ENCODE measurements around the gene EXO5.
"Not testable (repeated sequence)": the region's sequence is repeated elsewhere in the genome, so short reads cannot be mapped to it uniquely, and the experiment has no call there.

EXO5 gene

GRCh38 chr1:40554807-40555206 is 46.2 kb downstream of the EXO5 start:
- DNase-seq (ENCODE audit: low spot score): not testable (repeated sequence)

- DNase-seq (ENCODE audit: low spot score): no peak
These were observed 47.6 kb downstream of the EXO5 start for GRCh38 chr1:40556121-40556520.

GRCh38 chr1:40558241-40558640 is 49.7 kb downstream of the EXO5 start:
- not testable (repeated sequence) for DNase-seq (ENCODE audit: low spot score)

- DNase-seq (ENCODE audit: low spot score): no peak
These were observed 53.6 kb downstream of the EXO5 start for GRCh38 chr1:40562185-40562584.

GRCh38 chr1:40563266-40563665 is 54.7 kb downstream of the EXO5 start:
- DNase-seq (ENCODE audit: low spot score): no peak

GRCh38 chr1:40564506-40564905 is 55.9 kb downstream of the EXO5 start:
- DNase-seq (ENCODE audit: low spot score): no peak

GRCh38 chr1:40564913-40565312 is 56.3 kb downstream of the EXO5 start:
- DNase-seq (ENCODE audit: low spot score): no peak
